Jurkat, Clone E6-1 (cell line): ENCODE measurements around the gene MREG. TPM values are rescaled to one million over a fixed set of nuclear protein-coding genes. Genes with fewer than 3 reads are reported as not detected.

Experiments used
- DNase-seq: peaks from one replicate; pipeline ENCODE4 v3.0.0-alpha.2; 2011; ENCODE audit warnings: low read depth, low spot score
- H3K4me3 ChIP-seq: 2 replicates; pipeline ENCODE4 v1.5.1; 2011; ENCODE audit warnings: mild to moderate bottlenecking, low read length, control low read depth, moderate library complexity
- polyA plus RNA-seq: library from polyadenylated mRNA; unstranded; fragments of >200 nt; gene quantifications from one replicate; pipeline ENCODE4 v1.2.1, GENCODE V29; 2012; ENCODE audit warnings: missing spikeins; ENCODE audit not compliant: insufficient read length, insufficient read depth

MREG gene
- 13.3 TPM for polyA plus RNA-seq

GRCh38 chr2:216013080-216013909, at the start of gene MREG:
Gene MREG, minus strand, starts transcription at chr2:216013551. Its CDS starts 224 bp downstream, at chr2:216013327.
- DNase-seq, result peak; percentile 75

DNA sequence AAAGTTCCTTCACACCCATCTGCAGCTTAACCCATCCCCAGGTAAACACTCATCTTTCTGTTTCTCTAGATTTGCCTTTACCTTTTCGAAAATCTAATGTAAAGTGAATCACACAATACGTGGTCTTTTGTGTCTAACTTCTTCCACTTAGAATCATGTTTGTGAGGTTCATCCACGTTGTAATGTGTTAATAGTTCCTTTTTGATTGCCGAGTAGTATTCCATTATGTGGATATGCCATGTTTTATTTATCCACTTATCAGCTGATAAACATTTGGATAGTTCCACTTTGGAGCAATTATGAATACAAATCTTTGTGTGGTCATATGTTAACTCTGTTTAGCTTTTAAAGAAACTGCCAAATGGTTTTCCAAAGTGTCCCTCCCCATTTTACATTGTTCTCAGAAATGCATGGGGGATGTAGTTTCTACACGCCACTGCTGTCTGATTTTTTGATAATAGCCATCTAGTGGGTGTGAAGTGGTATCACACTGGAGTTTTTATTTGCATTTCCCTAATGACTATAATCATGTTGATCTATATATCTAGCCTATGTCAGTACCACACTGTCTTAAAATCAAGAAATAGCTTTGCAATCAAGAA, 46.0 kb upstream of the MREG start:
- no peak for DNase-seq
- no peak overlapping the region for H3K4me3 ChIP-seq

More at GRCh38 chr2:216013080-216013909, at the start of gene MREG:
- H3K4me3 ChIP-seq, result peak within 1 kb of the TSS; percentile 71

- H3K4me3 ChIP-seq, result no peak overlapping the region
- no peak for DNase-seq
Observed at GRCh38 chr2:216057688-216058193, 44.4 kb upstream of the MREG start.

- no peak overlapping the region for H3K4me3 ChIP-seq
- DNase-seq, result no peak
Observed at GRCh38 chr2:216056739-216057138, 43.4 kb upstream of the MREG start.

DNA sequence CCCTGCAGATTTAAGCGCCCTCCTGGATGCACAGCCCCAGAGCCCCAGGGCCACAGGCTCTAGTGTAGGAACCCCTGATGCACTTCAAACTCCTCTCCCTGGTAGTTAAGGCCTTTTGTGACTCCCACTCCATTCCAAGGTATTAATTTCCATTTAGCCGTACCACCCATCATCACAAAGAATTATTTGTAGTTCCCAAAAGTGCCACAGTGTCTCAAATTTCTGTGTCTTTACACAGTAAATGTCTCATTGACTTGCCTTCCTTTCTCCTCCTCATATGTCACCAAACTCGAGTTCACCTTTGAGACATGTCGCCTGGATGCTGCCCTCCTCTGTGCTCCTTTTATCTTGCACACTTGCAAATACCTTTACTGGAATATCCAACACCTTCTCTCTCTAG, 42.3 kb upstream of the MREG start:
- H3K4me3 ChIP-seq, result no peak overlapping the region
- DNase-seq, result no peak

GRCh38 chr2:216052420-216052819, 39.1 kb upstream of the MREG start:
- no peak for DNase-seq
- H3K4me3 ChIP-seq, result no peak overlapping the region

DNA sequence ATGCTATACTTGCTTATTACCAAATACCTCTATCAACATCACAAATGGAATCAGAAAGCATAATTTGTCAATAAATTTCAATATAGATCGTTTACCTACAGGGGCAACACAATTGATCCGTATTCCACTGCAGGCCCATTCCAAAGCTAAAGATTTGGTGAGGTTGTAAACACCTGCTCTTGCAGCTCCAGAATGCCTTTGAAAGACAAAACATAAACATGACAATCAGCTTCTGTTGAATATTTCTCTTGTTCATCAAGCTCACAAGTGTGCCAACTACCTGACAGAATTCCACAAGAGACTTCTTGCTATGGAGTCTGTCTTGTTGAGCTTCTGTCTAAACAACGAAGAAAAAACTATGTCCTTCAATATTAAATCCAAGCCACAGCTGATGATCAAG, 38.0 kb upstream of the MREG start:
- no peak for DNase-seq
- no peak overlapping the region for H3K4me3 ChIP-seq

- no peak overlapping the region for H3K4me3 ChIP-seq
- no peak for DNase-seq
Observed at GRCh38 chr2:216049452-216049851, 36.1 kb upstream of the MREG start.

DNA sequence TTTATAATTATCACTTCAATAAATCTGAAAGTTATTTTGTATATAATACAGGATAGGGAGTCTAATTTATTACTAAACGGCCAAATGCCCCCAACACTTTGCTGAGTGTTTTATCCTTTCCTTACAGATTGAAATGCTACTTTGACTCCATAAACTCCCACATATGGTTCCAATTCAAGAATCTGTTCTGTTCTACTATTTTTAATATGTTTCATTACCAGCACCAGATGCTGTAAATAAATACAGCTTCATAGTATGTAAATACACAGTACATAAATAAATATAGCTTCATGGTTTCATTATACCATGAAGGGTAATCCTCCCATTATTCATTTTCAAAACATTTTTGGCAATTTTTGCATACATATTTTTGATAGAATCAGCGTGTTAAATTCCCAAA, 34.0 kb upstream of the MREG start:
- DNase-seq, result no peak
- H3K4me3 ChIP-seq, result no peak overlapping the region

- no peak for DNase-seq
- H3K4me3 ChIP-seq, result no peak overlapping the region
Observed at GRCh38 chr2:216044883-216045486, 31.6 kb upstream of the MREG start.

- DNase-seq, result no peak
- no peak overlapping the region for H3K4me3 ChIP-seq
Observed at GRCh38 chr2:216043949-216044348, 30.6 kb upstream of the MREG start.

DNA sequence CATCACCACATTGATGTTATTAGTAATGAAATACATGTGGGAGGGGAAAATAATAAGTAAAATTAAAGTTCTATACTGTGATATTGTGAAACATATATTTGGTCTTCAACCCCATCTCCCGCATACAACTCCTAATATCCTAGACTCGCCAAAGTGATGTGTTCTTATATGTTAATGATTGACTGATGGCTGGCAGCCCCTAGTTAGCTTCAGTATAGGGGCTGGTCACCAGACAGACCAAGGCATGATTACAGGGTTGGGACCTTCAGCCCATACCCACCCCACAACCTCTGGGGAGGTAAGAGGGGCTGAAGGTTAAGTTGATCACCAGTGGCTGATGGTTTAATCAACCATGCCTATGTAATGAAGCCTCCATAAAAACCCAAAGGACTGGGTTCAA, 28.1 kb upstream of the MREG start:
- DNase-seq, result no peak
- no peak overlapping the region for H3K4me3 ChIP-seq

DNA sequence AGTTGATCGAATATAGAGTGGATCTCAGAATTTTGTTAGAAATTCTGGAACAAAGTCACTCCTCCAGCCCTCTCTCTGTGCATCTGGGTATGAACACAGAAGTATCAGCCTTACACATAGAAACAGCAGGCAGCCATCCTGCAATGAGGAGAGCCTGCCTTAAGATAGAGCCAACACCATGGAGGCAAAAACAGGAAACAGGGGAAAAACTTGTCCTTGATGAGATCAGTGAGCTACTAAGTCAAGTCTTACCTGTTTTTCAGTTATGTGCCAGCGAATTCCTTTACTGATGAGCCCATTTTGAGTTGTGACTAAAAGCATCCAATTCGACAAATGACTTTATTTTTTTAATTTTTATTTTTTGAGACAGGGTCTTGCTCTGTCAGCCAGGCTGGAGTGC, 26.6 kb upstream of the MREG start:
- no peak for DNase-seq

DNA sequence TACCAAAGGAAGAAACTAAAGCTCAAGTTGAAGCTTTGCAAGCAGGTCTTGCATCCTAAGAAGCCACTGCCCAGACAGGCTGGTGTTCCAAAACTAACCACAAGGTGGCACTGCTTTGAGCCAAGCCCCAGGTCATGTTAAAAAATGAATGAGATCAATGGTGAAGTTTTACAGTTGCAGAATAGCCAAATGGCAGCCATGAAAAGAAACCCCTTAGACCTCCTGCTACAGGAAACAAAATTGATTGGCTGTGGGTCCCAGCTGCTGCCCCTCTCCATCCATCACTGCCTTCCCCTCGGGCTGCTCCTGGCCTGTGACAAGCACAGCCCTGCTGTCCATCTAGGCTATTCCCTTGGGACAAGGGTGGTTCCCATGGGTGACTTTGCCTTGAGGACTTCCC, 20.7 kb upstream of the MREG start:
- peak; percentile 79 for DNase-seq
- H3K4me3 ChIP-seq, result no peak overlapping the region

More for the DNA sequence above, 26.6 kb upstream of the MREG start:
- no peak overlapping the region for H3K4me3 ChIP-seq

DNA sequence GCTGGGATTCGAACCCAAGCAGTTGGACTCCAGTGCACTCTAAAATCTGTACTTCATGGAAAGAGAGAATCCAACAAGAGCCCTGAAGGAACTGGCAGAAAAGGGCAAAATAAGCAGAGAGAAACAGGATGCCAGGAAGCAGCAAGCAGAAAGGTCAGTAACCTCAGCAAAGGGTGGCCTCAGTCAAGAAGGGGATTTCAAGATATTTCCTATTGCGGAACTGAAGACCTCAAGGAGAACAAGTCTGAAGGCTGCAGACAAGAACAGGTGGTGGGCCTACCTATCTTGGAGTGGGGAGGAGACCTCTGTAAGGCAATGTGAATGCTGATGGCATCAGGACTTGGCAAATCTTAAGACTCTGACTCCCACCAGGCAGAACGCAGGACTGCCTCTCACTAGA, 20.1 kb upstream of the MREG start:
- H3K4me3 ChIP-seq, result no peak overlapping the region
- DNase-seq, result no peak

GRCh38 chr2:216031960-216032689, 18.8 kb upstream of the MREG start:
- no peak for DNase-seq
- no peak overlapping the region for H3K4me3 ChIP-seq

GRCh38 chr2:216030216-216030615, 16.9 kb upstream of the MREG start:
- DNase-seq, result no peak
- H3K4me3 ChIP-seq, result no peak overlapping the region

- DNase-seq, result no peak
- H3K4me3 ChIP-seq, result no peak overlapping the region
Observed at GRCh38 chr2:216029416-216030129, 16.2 kb upstream of the MREG start.

DNA sequence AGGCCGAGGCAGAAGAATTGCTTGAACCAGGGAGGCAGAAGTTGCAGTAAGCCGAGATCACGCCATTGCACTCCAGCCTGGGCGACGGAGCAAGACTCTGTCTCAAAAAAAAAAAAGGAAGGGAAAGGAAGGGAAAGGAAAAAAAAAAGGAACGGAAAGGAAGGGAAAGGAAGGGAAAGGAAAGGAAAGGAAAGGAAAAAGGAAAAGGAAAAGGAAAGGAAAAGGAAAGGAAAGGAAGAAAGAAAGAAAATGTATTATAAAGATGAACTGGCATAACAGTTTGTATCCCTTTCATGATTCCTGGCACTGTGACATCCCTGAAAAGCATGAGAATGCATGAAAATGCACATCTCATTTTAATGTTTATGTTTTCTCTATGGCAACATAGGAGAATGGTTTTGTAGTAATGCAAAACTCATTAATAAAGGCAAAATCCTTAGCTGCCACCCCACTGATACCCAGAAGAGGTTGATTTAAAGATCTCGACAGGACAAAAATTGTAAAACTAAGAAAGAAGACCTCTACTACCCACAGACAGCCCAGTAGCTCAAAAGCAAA, 11.5 kb upstream of the MREG start:
- H3K4me3 ChIP-seq, result no peak overlapping the region
- no peak for DNase-seq
